H1 (cell line): ENCODE data around the gene KCNG3. TPM values are rescaled to one million over a fixed set of nuclear protein-coding genes. Genes with fewer than 3 reads are reported as not detected.

Experiments
- ASH2L ChIP-seq: fragments of 200-600, 300-600 bp; sonication (generic); IDR thresholded peaks from one replicate; pipeline ENCODE4 v1.7.1; 2017; ENCODE audit warnings: low read length
- BRCA1 ChIP-seq: IDR thresholded peaks from 2 replicates; pipeline ENCODE4 v1.6.1; 2012; ENCODE audit warnings: low read depth, low read length, improper control_type of control experiment
- CBX8 ChIP-seq: fragments of 300-800, 300-1000 bp; sonication (generic); IDR thresholded peaks from 2 replicates; pipeline ENCODE4 v1.7.1; 2016; ENCODE audit warnings: low read depth, low read length, borderline replicate concordance
- CTCF ChIP-seq, 3 experiments: IDR thresholded peaks; 1 replicate in 2 of 3; 2 replicates in 1 of 3; pipeline versions ENCODE4 v1.5.1 to v1.6.1; 2011; ENCODE audit warnings: low read length in 3 of 3, mild to moderate bottlenecking in 3 of 3, inconsistent platforms in 2 of 3, low read depth in 1 of 3, moderate library complexity in 1 of 3; ENCODE audit not compliant: insufficient read depth in 1 of 3; ENCODE audit errors: control extremely low read depth in 1 of 3
- FOSL1 ChIP-seq: IDR thresholded peaks from 2 replicates; pipeline ENCODE4 v1.6.1; 2011; ENCODE audit warnings: mild to moderate bottlenecking, low read depth, low read length, moderate library complexity; ENCODE audit not compliant: insufficient read depth
- JUND ChIP-seq: IDR thresholded peaks from 2 replicates; pipeline ENCODE4 v1.6.1; 2011; ENCODE audit warnings: mild to moderate bottlenecking, improper control_type of control experiment, low read length
- MAX ChIP-seq: IDR thresholded peaks from 2 replicates; pipeline ENCODE4 v1.6.1; 2012; ENCODE audit warnings: inconsistent platforms
- NANOG ChIP-seq: IDR thresholded peaks from 2 replicates; pipeline ENCODE4 v1.6.1; 2011; ENCODE audit warnings: low read length, low read depth, mild to moderate bottlenecking, inconsistent platforms; ENCODE audit not compliant: insufficient read depth, poor library complexity, severe bottlenecking
- POLR2A ChIP-seq, 2 experiments: IDR thresholded peaks; 1 replicate in 1 of 2; 2 replicates in 1 of 2; pipeline ENCODE4 v1.6.1; 2011; ENCODE audit warnings: low read depth in 2 of 2, low read length in 2 of 2, mild to moderate bottlenecking in 2 of 2; ENCODE audit errors: control extremely low read depth in 1 of 2
- RNF2 ChIP-seq: fragments of 200-900, 300-1000 bp; sonication (generic); IDR thresholded peaks from 2 replicates; pipeline ENCODE4 v1.7.1; 2016; ENCODE audit warnings: borderline replicate concordance, low read depth, mild to moderate bottlenecking, antibody characterized with exemption, low read length; ENCODE audit not compliant: poor library complexity, severe bottlenecking; ENCODE audit errors: missing control alignments
- SAP30 ChIP-seq: fragments of 300-600 bp; sonication (generic); IDR thresholded peaks from 2 replicates; pipeline ENCODE4 v1.7.1; 2012; ENCODE audit warnings: low read length, moderate library complexity, mild to moderate bottlenecking, inconsistent platforms; ENCODE audit not compliant: insufficient read depth, insufficient replicate concordance
- SIN3A ChIP-seq, 2 experiments: IDR thresholded peaks in 1 of 2; conservative IDR thresholded peaks in 1 of 2; 2 replicates each; pipeline ENCODE4 v1.6.1; 2011 to 2012; ENCODE audit warnings: low read length in 2 of 2, improper control_type of control experiment in 1 of 2, low read depth in 1 of 2, mild to moderate bottlenecking in 1 of 2
- SP2 ChIP-seq: IDR thresholded peaks from 2 replicates; pipeline ENCODE4 v1.6.1; 2012; ENCODE audit warnings: mild to moderate bottlenecking, low read length, inconsistent platforms
- TAF7 ChIP-seq: optimal IDR thresholded peaks from 2 replicates; pipeline ENCODE3; 2011; ENCODE audit warnings: low read depth, mild to moderate bottlenecking, inconsistent platforms, low read length, moderate library complexity, borderline replicate concordance
- TBP ChIP-seq: IDR thresholded peaks from 2 replicates; pipeline ENCODE4 v1.6.1; 2011; ENCODE audit warnings: low read depth, low read length, improper control_type of control experiment
- USF2 ChIP-seq: IDR thresholded peaks from 2 replicates; pipeline ENCODE4 v1.6.1; 2011; ENCODE audit warnings: low read length, improper control_type of control experiment
- ZNF274 ChIP-seq: IDR thresholded peaks from 2 replicates; pipeline ENCODE4 v1.7.0; 2012; ENCODE audit warnings: low read length, borderline replicate concordance; ENCODE audit errors: extremely low read depth
- polyA plus RNA-seq, 7 experiments: library from polyadenylated mRNA; depleted of rRNA in 3 of 7; stranded (reverse) in 5 of 7; unstranded in 2 of 7; fragments of >200 nt in 5 of 7; fragments of 200-250 nt in 2 of 7; gene quantifications; 1 replicate in 5 of 7; 2 replicates in 1 of 7; 4 replicates in 1 of 7; pipeline versions ENCODE4 v1.2.1 to v1.2.3, GENCODE V29; 2011 to 2013; ENCODE audit warnings: missing spikeins in 2 of 7, mixed read lengths in 2 of 7
- total RNA-seq: library from RNA; stranded (reverse); fragmentation: NEBNext Ultra II Directional; extraction: Animal tissue kit (Norgen Biotek cat#: 25700); gene quantifications from 2 replicates; pipeline ENCODE4 v1.2.1, GENCODE V29; 2021
- TF ChIP-seq, protein P1 (sequence below): IDR thresholded peaks from 2 replicates; pipeline ENCODE4 v1.6.1; 2011; ENCODE audit warnings: low read depth, mild to moderate bottlenecking, low read length; ENCODE audit not compliant: insufficient read depth

The KCNG3 gene
- total and polyA plus RNA-seq, 2 of the 8 experiments (the other 6 are each of a cell fraction or from before 2014, with no cell fraction given), result 8.1 to 21.3 TPM

- TF ChIP-seq MAX (no peak; the same call in 1 of the 2 replicates), USF2 (no peak), JUND (no peak), ZNF274 (no peak), ASH2L (peak; percentile 25), SP2 (no peak), SAP30 (no peak), FOSL1 (no peak), NANOG (no peak), TAF7 (peak; percentile 86), CBX8 (no peak), CTCF (IDR thresholded peaks at IDR 0.05; ENCODE audit: control extremely low read depth in 1 of 3, insufficient read depth in 1 of 3, low read depth in 1 of 3, low read length in 3 of 3) (no peak), POLR2A (IDR thresholded peaks at IDR 0.05; ENCODE audit: control extremely low read depth in 1 of 2, low read depth in 2 of 2, low read length in 2 of 2) (peak; percentile 56 to 80), RNF2 (no peak), SIN3A (conservative IDR thresholded peaks at IDR 0.05 in 1 of 2, IDR thresholded peaks at IDR 0.05 in 1 of 2; ENCODE audit: low read depth in 1 of 2, low read length in 2 of 2) (peak in 1 of 2 experiments; percentile 57; a peak in 1 of 4 replicates), BRCA1 (no peak), TBP (peak; percentile 69; the same call in 1 of the 2 replicates)
- TF ChIP-seq, protein P1, sequence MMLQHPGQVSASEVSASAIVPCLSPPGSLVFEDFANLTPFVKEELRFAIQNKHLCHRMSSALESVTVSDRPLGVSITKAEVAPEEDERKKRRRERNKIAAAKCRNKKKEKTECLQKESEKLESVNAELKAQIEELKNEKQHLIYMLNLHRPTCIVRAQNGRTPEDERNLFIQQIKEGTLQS, result no peak
These were observed at the start of gene KCNG3 (continued) for GRCh38 chr2:42493468-42494354.
